ENCODE results near the gene MAVS.

GRCh38 chr20:3909952-3910366 is 63.3 kb downstream of the MAVS start:
- no peak for TF ChIP-seq EZH2 (IDR thresholded peaks at IDR 0.05; ENCODE audit: borderline replicate concordance, low read depth, low read length, severe bottlenecking)
- no peak for TF ChIP-seq CTCF (IDR thresholded peaks at IDR 0.05; ENCODE audit: borderline replicate concordance, extremely low read depth, low read length, poor library complexity, severe bottlenecking)

All from DND-41 (cell line).